GM19463 (cell line): ENCODE data around the gene TMEM30B.
"Not testable (repeated sequence)": the region's sequence is repeated elsewhere in the genome, so short reads cannot be mapped to it uniquely, and the experiment has no call there.

Source experiments
- ATAC-seq: cut with Tn5 transposase; IDR thresholded peaks from one replicate; pipeline ENCODE4 v1.9.1; 2021; ENCODE audit warnings: mild to moderate bottlenecking, moderate library complexity; ENCODE audit not compliant: unreplicated experiment

TMEM30B gene

GRCh38 chr14:61266891-61267740 is 14.0 kb downstream of the TMEM30B start:
- no peak for ATAC-seq

- ATAC-seq: no peak
Observed at GRCh38 chr14:61266436-61266835, 14.7 kb downstream of the TMEM30B start.

GRCh38 chr14:61264651-61265050 is 16.5 kb downstream of the TMEM30B start:
- ATAC-seq: no peak

- ATAC-seq: no peak
Observed at GRCh38 chr14:61264010-61264571, 17.0 kb downstream of the TMEM30B start.

- no peak for ATAC-seq
Observed at GRCh38 chr14:61262082-61262481, 19.1 kb downstream of the TMEM30B start.

GRCh38 chr14:61260939-61261776 is 20.0 kb downstream of the TMEM30B start:
- ATAC-seq: no peak

- ATAC-seq: no peak
Observed at GRCh38 chr14:61258985-61259384, 22.2 kb downstream of the TMEM30B start.

- ATAC-seq: no peak
Observed at GRCh38 chr14:61257469-61258057, 23.6 kb downstream of the TMEM30B start.

- ATAC-seq: no peak
Observed at GRCh38 chr14:61256826-61257468, 24.2 kb downstream of the TMEM30B start.

- ATAC-seq: no peak
Observed at GRCh38 chr14:61255968-61256367, 25.2 kb downstream of the TMEM30B start.

- no peak for ATAC-seq
Observed at GRCh38 chr14:61254808-61255526, 26.2 kb downstream of the TMEM30B start.

GRCh38 chr14:61253064-61253738 is 27.9 kb downstream of the TMEM30B start:
- no peak for ATAC-seq

- ATAC-seq: peak; percentile 95
Observed at GRCh38 chr14:61252369-61253063, 28.6 kb downstream of the TMEM30B start.

- no peak for ATAC-seq
Observed at GRCh38 chr14:61250063-61250462, 31.1 kb downstream of the TMEM30B start.

GRCh38 chr14:61247935-61248334 is 33.2 kb downstream of the TMEM30B start:
- no peak for ATAC-seq

- ATAC-seq: no peak
Observed at GRCh38 chr14:61246721-61247120, 34.4 kb downstream of the TMEM30B start.

- no peak for ATAC-seq
Observed at GRCh38 chr14:61244009-61244408, 37.1 kb downstream of the TMEM30B start.

GRCh38 chr14:61240206-61240605 is 40.9 kb downstream of the TMEM30B start:
- no peak for ATAC-seq

- not testable (repeated sequence) for ATAC-seq
Observed at GRCh38 chr14:61239285-61239684, 41.9 kb downstream of the TMEM30B start.
